ENCODE data around the gene DBH.

DBH gene

GRCh38 chr9:133647148-133647547 lies 11.0 kb downstream of the DBH start:
- no peak for DNase-seq

DNA sequence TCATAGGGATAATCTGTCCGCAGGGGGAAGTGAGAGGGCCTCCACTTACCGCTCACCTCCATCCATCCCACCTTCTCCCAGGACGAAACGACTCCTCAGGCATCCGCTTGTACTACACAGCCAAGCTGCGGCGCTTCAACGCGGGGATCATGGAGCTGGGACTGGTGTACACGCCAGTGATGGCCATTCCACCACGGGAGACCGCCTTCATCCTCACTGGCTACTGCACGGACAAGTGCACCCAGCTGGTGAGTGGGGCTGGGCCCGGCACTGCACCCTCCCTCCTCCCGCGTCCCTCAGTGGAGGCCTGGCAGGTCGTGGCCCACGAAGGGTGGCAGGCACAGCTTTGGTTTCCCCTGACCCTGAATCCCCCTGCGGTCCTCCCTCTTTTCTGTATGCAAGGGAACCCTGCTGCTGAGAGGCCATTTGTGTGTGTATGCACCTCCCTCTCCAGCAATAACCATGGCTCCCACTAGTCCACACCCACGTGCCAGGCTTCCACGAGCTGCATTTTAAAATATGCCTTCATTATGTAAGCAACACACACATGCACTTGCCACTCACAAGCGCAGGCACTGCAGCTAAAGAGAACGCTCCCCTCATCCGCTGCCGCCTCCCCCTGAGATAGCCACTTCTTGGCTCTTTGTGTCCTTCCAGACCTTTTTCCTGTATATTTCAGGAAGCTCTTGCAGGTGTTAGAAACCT lies 11.8 kb downstream of the DBH start:
- no peak for DNase-seq

- DNase-seq: no peak
Measured at GRCh38 chr9:133649194-133649593, 13.0 kb downstream of the DBH start.

DNA sequence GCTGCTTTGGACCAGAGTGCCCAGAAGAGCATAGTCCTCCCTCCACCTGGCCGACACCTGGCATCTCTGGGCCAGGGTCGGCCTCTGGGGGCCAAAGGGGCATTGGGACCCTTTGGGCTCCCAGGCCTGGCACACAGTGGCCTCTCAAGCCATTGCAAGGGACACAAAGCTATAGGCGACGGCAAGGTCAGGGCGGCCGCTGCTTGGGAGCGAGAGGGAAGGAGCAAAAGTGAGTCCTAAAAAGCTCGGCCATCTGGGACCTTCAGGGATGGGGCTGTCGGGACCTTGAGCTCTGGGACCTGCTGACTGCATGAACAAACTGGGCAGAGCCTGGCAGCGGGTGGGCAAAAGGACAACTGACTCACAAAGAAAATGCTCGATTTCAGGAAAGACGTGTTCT lies 13.9 kb downstream of the DBH start:
- DNase-seq: no peak

DNA sequence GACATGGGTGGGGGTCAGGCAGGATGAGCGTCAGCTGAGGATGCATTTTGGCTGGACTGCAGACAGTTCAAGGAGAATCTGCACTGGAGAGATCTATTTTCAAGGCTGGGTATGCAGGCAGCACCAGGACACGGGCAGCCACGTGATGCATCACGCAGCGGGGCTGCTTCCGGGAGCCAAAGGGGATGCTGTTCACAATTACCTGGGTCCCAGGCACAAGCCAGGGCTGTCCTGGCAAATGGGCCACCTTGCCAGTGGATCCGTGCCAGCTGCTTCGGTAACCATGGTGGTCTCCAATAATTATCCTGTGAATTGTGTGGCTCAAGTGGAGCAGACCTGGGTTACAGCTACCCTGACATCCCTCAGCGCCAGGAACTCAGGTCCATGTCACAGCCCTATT lies 17.5 kb downstream of the DBH start:
- DNase-seq: no peak

DNA sequence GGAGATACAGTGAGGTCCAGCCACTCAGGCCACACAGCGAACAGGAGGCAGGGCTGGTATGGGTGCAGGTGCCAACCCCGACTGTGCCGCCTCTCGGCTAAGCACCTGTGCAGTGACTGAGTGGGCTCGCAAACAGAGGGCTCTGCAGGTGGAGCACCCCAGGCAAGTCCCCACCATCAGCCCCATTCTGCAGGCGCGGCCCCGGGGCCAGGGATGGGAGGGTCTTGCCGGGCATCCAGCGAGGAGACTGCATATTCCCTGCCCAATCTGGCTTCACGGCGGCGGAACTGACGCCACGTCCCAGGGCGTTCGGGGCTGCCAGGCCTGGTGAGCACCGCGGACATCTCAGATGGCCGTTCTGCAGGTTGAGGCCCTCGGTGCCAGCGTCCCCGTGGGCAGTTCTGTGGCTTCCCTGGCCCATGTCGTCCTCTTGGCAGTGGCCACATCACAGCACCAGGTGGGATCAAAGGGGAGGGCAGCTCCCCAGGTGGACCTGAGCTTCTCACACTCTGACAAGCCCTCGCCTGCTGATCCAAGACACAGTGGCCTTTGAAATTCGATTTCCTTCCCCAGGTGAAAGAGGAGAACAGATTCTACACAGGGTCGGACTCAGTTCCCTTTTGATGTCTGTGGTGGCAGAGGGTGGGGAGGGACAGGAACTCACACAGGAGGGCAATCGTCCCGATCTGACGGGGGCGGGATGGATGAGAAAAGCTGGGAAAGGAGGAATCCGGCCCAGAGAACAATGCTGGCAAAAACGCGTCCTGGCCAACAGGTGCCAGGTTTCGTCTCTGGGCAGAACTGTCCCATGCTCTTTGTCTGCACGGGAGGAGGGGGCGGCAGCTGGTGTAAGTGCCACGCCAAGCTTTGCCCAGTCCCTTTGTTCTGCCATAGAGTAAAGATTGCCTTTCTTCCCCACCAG lies 18.8 kb downstream of the DBH start:
- DNase-seq: no peak

DNA sequence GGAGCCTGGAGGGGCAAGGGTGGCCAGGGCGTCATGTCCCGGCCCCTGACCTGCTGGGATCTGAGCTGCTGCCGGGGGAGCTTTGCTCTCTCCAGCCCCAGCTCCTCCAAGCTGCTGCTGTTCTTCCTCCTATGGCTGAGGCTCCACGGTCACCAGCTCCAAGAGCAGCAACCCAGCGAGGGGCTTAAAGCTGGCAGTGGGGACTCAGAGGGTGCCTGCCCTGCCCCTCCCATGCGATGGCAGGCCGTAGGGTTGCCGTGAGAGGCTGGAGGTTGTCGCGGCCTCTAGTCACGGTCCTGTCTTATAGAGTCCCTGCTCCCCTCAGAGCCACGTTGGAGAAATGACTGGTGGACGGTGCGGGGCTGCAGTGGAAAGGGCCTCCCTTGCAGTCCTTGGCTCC lies 19.5 kb downstream of the DBH start:
- no peak for DNase-seq

DNA sequence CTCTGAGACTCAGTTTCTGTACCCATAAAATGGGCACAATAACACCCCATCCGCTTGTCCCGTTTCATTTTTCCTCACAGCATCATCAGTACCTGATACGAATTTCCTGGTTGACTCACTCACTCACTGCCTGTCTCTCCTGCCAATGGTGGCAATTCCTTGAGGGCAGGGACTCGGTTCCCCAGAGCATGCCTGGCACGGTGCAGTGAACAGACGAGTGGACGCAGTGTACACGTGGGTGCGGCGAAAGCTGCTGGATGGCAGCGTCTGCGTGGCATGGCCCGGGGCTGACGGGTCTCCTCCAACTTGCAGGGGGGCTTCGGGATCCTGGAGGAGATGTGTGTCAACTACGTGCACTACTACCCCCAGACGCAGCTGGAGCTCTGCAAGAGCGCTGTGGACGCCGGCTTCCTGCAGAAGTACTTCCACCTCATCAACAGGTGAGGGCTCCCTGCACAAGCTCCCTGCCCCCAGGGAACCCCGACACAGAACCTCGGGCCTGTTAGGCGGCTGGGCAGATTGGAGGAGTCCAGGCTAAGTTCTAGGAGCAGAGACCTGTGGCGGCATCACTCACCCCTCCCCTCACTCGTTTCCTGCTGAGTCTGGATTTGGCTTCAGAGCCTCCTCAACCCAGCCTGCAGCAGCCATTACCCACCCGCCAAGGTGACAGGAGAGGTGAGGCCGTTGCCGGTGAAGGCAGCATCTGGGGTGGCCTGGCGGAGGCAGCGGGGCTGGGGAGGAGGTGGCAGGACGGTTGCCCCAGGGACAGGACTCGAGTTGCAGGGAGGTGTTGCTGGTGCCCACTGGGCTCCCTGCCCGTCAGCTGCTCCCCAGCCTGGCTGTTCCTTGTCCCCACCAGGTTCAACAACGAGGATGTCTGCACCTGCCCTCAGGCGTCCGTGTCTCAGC lies 20.3 kb downstream of the DBH start:
- no peak for DNase-seq

- no peak for DNase-seq
Measured at GRCh38 chr9:133657120-133657661, 21.0 kb downstream of the DBH start.

DNA sequence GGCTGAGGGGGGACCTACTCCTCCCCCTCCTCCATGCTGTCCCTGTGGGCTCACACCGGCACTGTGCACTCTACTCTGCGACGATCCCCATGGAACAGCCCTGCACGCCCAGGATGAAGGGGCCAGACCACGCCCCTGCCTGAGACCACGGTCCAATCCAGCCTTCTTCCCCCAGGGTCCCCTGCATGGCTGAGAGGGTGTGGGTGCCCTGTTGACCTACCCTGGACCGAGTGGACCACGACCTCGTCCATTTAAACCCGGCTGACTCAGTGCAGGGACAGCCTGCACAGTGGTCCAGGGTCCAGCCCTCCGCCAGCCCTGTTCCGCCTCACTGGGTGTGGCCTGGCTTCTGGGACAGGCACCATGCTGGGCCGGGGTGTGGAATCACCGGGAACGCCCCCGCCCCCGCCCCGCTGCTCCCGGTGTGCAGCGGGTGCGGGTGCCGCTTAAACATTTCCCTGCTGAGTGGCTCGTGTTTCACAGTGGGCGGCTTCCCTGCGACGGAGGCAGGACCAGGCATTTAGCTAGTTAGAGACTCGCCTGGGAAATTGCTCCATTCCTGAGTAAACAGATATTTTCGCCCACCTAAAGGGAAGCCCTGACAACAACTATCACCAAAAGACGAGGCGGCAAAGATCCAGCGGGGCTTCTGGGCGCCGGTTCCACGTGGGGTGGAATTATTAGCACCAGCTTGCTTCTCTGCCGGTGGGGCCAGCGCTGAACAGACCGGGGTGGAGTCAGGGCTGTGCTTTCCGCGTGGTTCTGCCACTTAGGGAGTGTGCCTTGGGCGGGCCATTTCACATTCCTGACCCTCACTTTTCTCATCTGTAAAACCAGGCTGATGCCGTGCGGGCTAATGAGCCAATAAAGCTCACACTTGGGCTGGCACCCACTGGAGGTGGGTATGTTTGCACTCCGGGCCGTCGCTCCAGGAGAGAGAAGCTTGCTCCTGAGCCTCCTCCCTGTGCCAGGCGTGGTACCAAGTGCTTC lies 22.6 kb downstream of the DBH start:
- no peak for DNase-seq

- DNase-seq: no peak
Measured at GRCh38 chr9:133659516-133659915, 23.4 kb downstream of the DBH start.

DNA sequence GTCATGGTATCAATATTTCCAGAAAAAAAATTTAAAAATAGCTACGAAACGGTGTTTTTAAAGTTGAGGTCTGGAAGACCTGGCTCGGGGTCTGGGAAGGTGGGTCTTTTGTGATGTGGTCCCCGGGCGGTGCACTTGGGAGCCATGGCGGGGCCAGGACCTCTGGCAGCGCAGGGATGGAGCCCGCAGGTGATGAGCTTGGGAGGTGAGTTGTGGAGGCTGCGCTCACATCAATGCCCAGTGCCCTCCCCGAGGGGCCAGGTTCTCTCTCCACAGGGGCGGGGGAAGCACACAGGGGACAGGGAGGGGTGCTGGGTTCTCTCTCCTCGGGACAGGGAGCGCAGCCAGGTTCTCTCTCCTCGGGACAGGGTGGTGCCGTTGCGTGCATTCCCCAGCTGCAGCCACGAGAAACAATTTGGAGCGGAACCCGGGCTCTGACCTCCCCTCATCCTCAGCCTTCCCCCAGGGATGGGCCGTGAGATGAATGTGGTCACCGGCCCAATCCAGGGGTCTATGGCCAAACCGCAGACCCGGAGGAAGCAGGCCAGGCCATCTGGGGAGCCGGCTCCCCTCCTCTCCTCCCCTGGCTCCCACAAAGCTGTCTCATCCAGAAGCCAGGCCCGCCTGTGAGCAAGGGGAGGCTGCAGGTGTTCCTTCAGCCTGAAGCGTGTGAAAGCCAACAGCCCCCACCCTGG lies 25.8 kb downstream of the DBH start:
- no peak for DNase-seq

GRCh38 chr9:133664173-133665050 lies 28.2 kb downstream of the DBH start:
- DNase-seq: no peak

- no peak for DNase-seq
Measured at GRCh38 chr9:133665096-133665495, 28.9 kb downstream of the DBH start.

DNA sequence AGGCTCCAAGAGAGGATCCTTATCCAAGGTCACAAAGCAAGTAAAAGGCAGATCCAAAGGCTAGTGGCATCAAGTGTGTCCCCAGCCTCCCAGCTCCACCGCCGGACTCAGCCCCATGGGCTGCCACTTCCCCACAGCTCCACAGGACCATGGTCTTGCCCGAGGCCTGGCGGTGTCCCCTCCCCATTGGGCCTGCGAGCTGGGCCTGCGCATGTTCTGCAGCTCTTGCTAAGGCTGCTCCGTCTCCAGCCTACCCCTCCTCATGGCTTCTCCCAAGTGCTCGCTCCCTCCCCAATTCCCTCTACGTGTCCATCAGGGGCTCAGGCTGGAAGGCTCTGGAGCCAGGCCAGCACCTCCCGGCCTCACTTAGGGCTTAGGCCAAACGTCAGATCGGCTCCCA lies 29.4 kb downstream of the DBH start:
- no peak for DNase-seq

- no peak for DNase-seq
Measured at GRCh38 chr9:133666387-133666786, 30.2 kb downstream of the DBH start.

- DNase-seq: no peak
Measured at GRCh38 chr9:133666845-133667244, 30.7 kb downstream of the DBH start.

DNA sequence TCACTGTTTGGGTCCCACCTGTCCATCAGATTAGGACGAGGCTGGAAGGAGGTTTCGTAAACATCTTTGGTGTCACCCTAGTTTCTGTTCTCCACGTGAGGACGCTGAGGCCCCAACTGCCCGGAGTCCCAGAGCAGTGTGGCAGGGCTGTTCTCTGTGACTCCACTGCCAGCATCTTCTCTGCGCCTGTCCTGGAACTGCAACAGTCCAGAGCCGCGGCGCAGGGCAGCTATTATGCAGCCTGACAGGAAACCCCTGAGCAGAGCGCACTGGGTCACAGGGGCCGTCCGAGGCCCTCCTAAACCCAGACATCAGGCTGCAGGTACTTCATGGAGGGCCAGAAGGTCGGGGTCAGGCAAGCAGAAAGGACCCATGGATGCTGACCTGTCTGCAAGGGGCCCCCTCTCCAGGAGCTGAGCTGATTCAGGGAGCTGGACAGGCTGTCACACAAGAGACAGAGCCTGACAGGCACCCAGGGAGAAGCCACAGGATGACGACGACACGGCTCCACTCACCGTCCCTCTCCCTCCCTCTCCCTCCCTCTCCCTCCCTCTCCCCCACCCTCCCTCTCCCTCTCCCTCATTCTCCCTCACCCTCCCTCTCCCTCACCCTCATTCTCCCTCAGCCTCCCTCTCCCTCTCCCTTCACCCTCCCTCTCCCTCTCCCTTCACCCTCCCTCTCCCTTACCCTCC lies 31.7 kb downstream of the DBH start:
- DNase-seq: no peak

DNA sequence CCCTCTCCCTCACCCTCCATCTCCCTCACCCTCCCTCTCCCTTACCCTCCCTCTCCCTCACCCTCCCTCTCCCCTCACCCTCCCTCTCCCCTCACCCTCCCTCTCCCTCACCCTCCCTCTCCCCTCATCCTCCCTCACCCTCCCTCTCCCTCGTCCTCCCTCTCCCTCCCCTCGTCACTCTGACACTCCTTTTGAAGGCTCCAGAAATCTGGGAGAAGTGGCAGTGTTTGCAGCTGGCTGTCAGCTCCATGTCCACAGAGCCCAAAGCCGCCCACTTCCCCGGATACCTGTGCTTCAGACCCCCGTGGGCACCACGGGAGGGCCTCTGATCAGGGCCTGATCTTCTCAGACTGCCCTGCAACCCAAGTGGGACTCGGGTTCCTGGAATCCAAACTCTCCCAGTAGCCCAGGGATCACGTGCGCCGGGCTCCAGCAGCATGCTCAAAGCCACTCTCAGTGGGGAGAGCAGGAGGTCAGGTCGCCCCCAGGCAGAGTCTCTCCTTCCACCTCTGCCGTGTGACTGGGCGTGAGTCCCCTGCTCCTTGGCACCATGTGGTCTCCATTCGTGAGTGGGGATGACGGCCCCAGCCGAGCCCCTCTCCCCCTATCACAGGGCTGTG lies 33.1 kb downstream of the DBH start:
- no peak for DNase-seq
